IPS-18c (cell line): ENCODE results near the gene LRRC51.
A peak's percentile ranks its signal among the peaks of the same experiment; 100 is the strongest.

ENCODE experiments used
- H3K4me3 ChIP-seq: 2 replicates; pipeline ENCODE4 v1.7.0; 2013; ENCODE audit warnings: low read depth, mild to moderate bottlenecking, low read length, moderate library complexity; ENCODE audit not compliant: insufficient read depth
- H3K9me3 ChIP-seq: one replicate; pipeline ENCODE4 v1.6.1; 2013; ENCODE audit warnings: mild to moderate bottlenecking, low read length, moderate library complexity; ENCODE audit not compliant: control insufficient read depth, insufficient read depth

Gene LRRC51

GRCh38 chr11:72066855-72067254 is 13.8 kb upstream of the LRRC51 start:
- no peak overlapping the region for H3K4me3 ChIP-seq
- no peaks in the 10 kb centered on the region for H3K9me3 ChIP-seq

GRCh38 chr11:72067266-72067665 is 13.4 kb upstream of the LRRC51 start:
- H3K4me3 ChIP-seq = no peak overlapping the region
- H3K9me3 ChIP-seq = no peaks in the 10 kb centered on the region

GRCh38 chr11:72067676-72068075 is 13.0 kb upstream of the LRRC51 start:
- Histone ChIP-seq H3K4me3 (no peak overlapping the region), H3K9me3 (no peaks in the 10 kb centered on the region)

- H3K4me3 ChIP-seq = no peak overlapping the region
- H3K9me3 ChIP-seq = no peaks in the 10 kb centered on the region
Observed at GRCh38 chr11:72069200-72069599, 11.4 kb upstream of the LRRC51 start.

- Histone ChIP-seq H3K4me3 (no peak overlapping the region), H3K9me3 (no peaks in the 10 kb centered on the region)
Observed at GRCh38 chr11:72069787-72070251, 10.8 kb upstream of the LRRC51 start.

DNA sequence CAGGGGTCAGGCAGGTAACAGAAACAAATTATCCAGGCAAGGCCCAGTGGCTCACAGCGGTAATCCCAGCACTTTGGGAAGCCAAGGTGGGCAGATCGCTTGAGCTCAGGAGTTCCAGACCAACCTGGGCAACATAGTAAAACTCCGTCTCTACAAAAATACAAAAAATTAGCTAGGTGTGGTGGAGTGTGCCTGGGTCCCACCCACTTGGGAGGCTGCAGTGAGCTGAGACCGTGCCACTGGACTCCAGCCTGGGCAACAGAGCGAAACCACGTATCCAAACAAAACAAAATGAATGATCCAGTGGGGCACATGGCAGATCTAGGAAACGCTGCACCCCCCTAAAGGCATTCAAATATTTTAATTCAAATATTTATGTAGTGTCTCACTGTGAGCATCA is 10.2 kb upstream of the LRRC51 start:
- H3K4me3 ChIP-seq = no peak overlapping the region
- H3K9me3 ChIP-seq = no peaks in the 10 kb centered on the region

DNA sequence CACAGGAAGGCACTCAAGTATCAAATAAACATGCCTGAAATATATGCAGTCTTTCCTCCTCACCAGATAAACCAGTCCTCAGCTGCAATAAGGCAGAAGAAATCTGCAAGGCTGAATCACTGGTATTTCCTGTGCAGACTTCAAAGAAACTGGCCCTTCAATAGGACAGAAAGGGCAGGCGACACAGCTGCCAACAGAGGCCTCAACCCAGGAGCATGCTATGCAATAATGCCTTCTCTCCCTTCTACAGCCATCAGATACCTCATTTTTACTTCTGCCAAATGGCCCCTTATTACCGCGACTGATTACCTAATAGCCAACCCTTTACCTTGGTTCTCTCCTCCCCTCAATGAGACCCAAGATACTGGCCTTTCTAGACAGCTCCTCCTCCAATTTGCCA is 8.3 kb upstream of the LRRC51 start:
- no peak overlapping the region for H3K4me3 ChIP-seq

DNA sequence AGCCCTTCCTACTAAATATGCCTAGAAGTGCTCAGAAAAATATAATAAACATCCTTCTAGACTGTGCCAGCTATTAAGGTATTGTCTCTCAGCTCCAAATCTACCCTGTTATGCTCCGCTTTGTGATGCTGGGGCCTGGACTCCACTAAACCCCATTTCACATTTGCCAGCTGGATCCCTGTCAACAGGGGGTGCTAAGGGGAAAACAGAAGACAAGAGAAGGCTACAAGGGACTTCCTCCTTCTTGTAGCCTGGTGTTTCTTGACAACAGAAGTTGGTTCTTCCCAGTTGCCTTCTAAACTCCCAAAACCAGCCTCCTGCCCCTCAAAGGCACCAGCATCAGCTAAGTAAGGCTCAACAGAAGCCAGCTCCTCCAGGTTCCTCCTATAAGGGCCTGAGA is 5.5 kb upstream of the LRRC51 start:
- H3K4me3 ChIP-seq = no peak overlapping the region; the same call in 1 of the 2 replicates

More for the DNA sequence above, 8.3 kb upstream of the LRRC51 start:
- no peaks in the 10 kb centered on the region for H3K9me3 ChIP-seq

DNA sequence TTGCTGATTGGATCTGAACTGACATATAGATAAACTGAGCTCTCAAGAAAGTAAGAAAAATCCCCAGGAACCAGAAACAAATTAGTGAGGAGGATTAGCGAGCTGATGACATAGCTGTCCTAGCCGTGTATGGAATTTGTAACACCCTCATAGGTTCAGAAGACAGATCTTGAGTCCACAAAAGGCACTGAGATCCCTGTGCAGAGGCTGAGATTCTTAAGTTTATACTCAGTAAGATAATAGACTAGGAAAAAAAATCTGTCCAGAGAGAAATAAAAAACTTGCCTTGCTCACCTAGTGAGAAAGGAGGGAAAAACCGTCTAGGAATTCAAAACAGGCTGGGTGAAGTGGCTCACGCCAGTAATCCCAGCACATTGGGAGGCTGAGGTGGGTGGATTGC is 4.9 kb upstream of the LRRC51 start:
- Histone ChIP-seq H3K4me3 (no peak overlapping the region), H3K9me3 (no peaks in the 10 kb centered on the region)

More for the DNA sequence above, 5.5 kb upstream of the LRRC51 start:
- H3K9me3 ChIP-seq = no peaks in the 10 kb centered on the region

DNA sequence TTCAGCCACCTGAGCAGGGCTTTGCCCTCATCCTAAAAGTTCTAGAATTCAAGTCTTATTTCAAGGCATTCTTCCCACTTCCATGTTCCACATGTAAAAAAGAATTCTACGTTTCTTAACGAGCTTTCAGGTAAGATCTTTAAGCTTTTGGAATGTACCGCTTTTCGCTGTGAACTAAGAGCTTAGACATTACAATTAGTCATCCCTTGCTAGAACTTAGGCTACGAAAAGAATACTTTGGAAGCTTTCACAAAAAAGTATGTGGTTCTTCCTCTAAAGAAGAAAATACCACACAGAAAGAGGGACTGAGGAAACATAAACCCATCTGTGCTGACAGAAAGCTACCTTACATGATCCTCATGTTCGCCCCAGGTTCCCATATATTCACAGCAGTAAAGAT is 2.2 kb upstream of the LRRC51 start:
- no peak overlapping the region for H3K4me3 ChIP-seq

GRCh38 chr11:72079819-72080325 is 778 bp upstream of the LRRC51 start:
- no peaks in the 10 kb centered on the region for H3K9me3 ChIP-seq
- H3K4me3 ChIP-seq = peak overlapping the region; percentile 83

More for the DNA sequence above, 2.2 kb upstream of the LRRC51 start:
- H3K9me3 ChIP-seq = no peaks in the 10 kb centered on the region

GRCh38 chr11:72081184-72081644 is 564 bp downstream of the LRRC51 start:
- H3K4me3 ChIP-seq = peak overlapping the region; percentile 38
- H3K9me3 ChIP-seq = no peaks in the 10 kb centered on the region

DNA sequence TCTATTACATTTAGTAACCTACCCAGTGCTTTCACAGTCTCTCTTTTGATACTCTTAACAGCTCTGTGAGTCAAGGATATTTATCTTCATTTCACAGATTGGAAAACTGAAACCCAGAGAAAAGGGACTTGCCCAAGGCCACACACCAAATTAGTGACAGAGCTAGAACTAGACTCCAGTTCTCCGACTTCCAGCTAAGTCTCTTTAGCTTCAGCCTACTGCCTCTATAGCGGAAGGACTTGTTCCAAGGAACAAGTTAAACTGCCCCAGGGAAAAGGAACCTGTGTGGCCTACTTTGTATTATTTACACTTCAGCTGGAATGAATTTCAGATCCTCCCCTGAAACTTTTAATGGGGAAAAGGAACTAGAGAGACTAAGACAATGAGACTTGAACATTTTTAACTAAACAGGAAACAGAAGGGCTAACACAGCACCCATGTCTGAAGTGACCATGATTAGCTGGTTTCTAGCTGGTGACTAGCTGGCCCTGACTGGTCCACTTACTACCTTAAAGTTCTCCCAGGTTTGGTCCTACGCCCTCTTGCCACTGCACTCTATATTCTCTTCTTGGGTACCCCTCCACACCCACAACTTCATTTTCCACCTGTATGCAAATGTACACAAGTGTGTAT is 1.3 kb downstream of the LRRC51 start:
- Histone ChIP-seq H3K9me3 (no peaks in the 10 kb centered on the region), H3K4me3 (no peak overlapping the region)

DNA sequence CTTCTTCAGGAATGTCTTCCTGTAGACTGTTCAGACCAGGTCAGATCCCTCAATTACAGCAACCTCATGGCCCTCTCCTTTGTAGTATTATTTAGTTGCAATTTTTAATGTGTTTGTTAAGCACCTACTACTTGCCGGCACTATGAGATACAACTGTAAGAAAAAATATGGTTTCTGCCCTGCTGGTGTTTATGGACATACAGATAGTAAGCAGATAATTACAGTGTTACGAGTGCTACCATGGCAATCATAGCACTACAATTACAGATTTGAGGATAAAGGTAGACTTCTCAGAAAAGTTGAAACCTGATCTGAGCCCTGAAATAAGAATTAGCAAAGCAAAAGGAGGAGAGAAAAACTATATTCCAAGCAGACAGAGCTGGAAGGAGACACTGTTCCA is 2.8 kb downstream of the LRRC51 start:
- H3K4me3 ChIP-seq = no peak overlapping the region
- H3K9me3 ChIP-seq = no peaks in the 10 kb centered on the region

DNA sequence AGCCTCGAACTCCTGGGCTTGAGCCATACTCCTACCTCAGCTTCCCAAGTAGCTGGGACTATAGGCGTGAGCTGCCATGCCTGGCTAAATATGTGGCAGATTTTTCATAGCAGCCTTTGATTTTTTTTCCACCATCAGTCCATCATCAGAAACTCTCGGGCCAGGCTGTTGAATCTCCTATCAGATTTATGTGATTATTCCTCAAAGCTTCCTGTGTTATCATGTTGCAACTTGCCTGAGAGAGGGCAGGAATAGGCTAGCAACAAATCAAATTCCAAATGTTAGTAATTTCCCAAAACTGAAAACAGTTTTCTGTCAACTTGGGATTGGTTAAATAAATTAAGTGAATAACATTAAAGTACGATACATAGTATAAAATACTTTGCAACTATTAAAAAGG is 3.4 kb downstream of the LRRC51 start:
- no peaks in the 10 kb centered on the region for H3K9me3 ChIP-seq
- no peak overlapping the region for H3K4me3 ChIP-seq

DNA sequence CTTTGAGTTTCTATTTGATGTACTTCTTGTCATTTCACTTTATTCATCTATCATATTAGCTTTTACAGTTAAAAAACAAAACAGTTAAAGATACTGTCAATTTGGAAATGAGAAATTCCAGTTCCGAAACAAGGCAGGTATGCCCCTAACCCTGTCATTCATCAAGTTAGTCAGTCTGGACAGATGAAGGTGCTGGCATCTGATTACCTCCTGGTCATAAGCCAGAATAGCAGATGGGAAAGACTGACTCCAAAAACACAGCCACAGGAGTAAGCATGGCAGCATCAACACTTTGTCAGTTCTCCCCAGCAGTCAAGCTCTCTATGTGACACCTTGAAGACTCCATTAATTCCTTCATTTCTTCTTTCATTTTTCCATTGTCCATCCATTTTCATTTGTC is 4.3 kb downstream of the LRRC51 start:
- no peak overlapping the region for H3K4me3 ChIP-seq
- H3K9me3 ChIP-seq = no peaks in the 10 kb centered on the region

DNA sequence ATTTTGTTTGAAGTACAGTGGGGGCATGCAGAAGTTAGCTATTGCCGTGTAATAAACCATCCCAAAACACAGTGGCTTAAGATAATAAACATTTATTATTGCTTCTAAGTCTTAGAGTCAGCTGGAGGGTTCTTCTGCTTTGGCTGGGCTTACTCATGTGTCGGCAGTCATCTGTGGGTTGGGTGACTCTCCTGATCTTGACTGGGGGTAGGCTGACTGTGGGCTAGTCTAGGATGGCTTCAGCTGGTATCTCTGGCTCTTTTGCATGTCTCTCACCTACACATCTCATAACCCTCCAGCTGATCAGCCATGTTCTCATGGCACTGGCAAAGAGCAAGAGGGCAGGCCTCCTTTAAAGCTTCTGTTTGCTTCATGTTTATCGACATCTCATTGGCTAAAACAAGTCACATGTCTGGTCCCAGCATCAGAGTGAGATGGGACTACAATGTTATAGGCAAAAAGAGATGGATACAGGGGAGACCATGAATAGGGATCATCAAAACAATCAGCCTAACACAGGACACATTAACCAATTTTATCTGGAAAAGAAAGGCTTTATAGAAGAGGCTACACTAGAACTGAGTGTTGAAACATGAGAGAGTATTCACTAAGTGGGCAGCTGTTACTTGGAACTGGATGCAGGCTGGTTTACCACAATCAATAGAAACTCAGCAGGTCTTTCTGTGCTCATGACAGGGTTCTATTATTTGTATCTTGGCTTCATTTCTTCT is 5.1 kb downstream of the LRRC51 start:
- Histone ChIP-seq H3K9me3 (no peaks in the 10 kb centered on the region), H3K4me3 (no peak overlapping the region)

- Histone ChIP-seq H3K9me3 (no peaks in the 10 kb centered on the region), H3K4me3 (no peak overlapping the region)
Observed at GRCh38 chr11:72088076-72088808, 7.6 kb downstream of the LRRC51 start.
